PC-9 (cell line): Measurements from ENCODE around the gene RPTOR.

Experiments used
- CTCF ChIP-seq: fragments of 200-600 bp; sonication (generic); conservative IDR thresholded peaks from 2 replicates; pipeline ENCODE4 v1.6.1; 2017; ENCODE audit warnings: mixed run types, antibody characterized with exemption, mild to moderate bottlenecking, moderate library complexity
- EZH2 ChIP-seq: fragments of 200-600 bp; sonication (generic); IDR thresholded peaks from 2 replicates; pipeline ENCODE4 v1.8.0; 2017; ENCODE audit warnings: antibody characterized with exemption, low read depth

- TF ChIP-seq EZH2 (no peak), CTCF (no peak)
Observed at GRCh38 chr17:80712606-80713005, 168.0 kb downstream of the RPTOR start.
